ENCODE measurements around the gene RPL36A. TPM values are rescaled to one million over a fixed set of nuclear protein-coding genes. Genes with fewer than 3 reads are reported as not detected.

The RPL36A gene
- total RNA-seq, 2 donors from 2014 or later = 369 to 821 TPM

GRCh38 chrX:101388604-101389003, 2.2 kb upstream of the RPL36A start:
- TF ChIP-seq POLR2A (IDR thresholded peaks at IDR 0.05) (no peak), CTCF (IDR thresholded peaks at IDR 0.05) (no peak)
- peaks cover 16% of the 10 kb centered on the region for H3K4me1 ChIP-seq
- 78 to 90% methylated on average over 2 to 3 of the region's 3 CpGs for WGBS, 2 donors

GRCh38 chrX:101391831-101392230, 1.0 kb downstream of the RPL36A start:
- H3K4me1 ChIP-seq = peaks cover 16% of the 10 kb centered on the region
- intact Hi-C loops (cut with DNase I) = no loop called here
- no peaks in the 10 kb centered on the region for H3K9me3 ChIP-seq
- H3K4me3 ChIP-seq = peak overlapping the region in 1 of 2 donors; percentile 54
- no peaks in the 10 kb centered on the region for H3K36me3 ChIP-seq (replicated peaks in 1 of 2; ENCODE audit: insufficient read depth in 1 of 2, low read depth in 2 of 2)
- ATAC-seq (no peak), DNase-seq (no peak)
- TF ChIP-seq CTCF (IDR thresholded peaks at IDR 0.05) (no peak), POLR2A (IDR thresholded peaks at IDR 0.05) (no peak)
- peak overlapping the region in 2 of 4 donors; percentile 6 to 47 for H3K27ac ChIP-seq
- whole genome bisulfite sequencing, 2 donors = 38% methylated on average over 6 of the region's 6 CpGs
- no peaks in the 10 kb centered on the region for H3K27me3 ChIP-seq

More at GRCh38 chrX:101388604-101389003, 2.2 kb upstream of the RPL36A start:
- DNase-seq = no peak
- no peak overlapping the region for H3K4me3 ChIP-seq
- H3K36me3 ChIP-seq (replicated peaks in 1 of 2; ENCODE audit: insufficient read depth in 1 of 2, low read depth in 2 of 2) = no peaks in the 10 kb centered on the region
- intact Hi-C loops (cut with DNase I) = no loop called here
- H3K27me3 ChIP-seq = no peaks in the 10 kb centered on the region
- no peak overlapping the region for H3K27ac ChIP-seq
- H3K9me3 ChIP-seq = no peaks in the 10 kb centered on the region
- ATAC-seq = no peak

- Histone ChIP-seq H3K36me3 (replicated peaks in 1 of 2; ENCODE audit: insufficient read depth in 1 of 2, low read depth in 2 of 2) (no peaks in the 10 kb centered on the region), H3K9me3 (no peaks in the 10 kb centered on the region), H3K4me3 (no peak overlapping the region), H3K27me3 (no peaks in the 10 kb centered on the region), H3K4me1 (peaks cover 16% of the 10 kb centered on the region), H3K27ac (no peak overlapping the region)
- intact Hi-C loops (cut with DNase I) = no loop called here
- DNase-seq (no peak), ATAC-seq (no peak)
- TF ChIP-seq CTCF (IDR thresholded peaks at IDR 0.05) (no peak), POLR2A (IDR thresholded peaks at IDR 0.05) (no peak)
- WGBS, 2 donors = 75 to 80% methylated on average over 8 to 11 of the region's 11 CpGs
Observed at GRCh38 chrX:101393530-101394305, 2.9 kb downstream of the RPL36A start.

- DNase-seq = no peak
- ATAC-seq = no peak
Observed at GRCh38 chrX:101394372-101394771, 3.6 kb downstream of the RPL36A start.

More at GRCh38 chrX:101394372-101394771, 3.6 kb downstream of the RPL36A start:
- no peak overlapping the region for H3K4me3 ChIP-seq
- no peaks in the 10 kb centered on the region for H3K27me3 ChIP-seq
- intact Hi-C loops (cut with DNase I) = no loop called here
- H3K9me3 ChIP-seq = no peaks in the 10 kb centered on the region
- no peak for TF ChIP-seq POLR2A (IDR thresholded peaks at IDR 0.05)
- TF ChIP-seq CTCF (IDR thresholded peaks at IDR 0.05) = no peak
- no peak overlapping the region for H3K27ac ChIP-seq
- peaks cover 16% of the 10 kb centered on the region for H3K4me1 ChIP-seq
- no peaks in the 10 kb centered on the region for H3K36me3 ChIP-seq (replicated peaks in 1 of 2; ENCODE audit: insufficient read depth in 1 of 2, low read depth in 2 of 2)

All from body of pancreas (tissue), 4 donors.